Neuronal stem cell (in vitro differentiated cells): Measurements from ENCODE around the gene KLHL2.

ENCODE experiments used
- DNase-seq: peaks from one replicate; pipeline ENCODE4 v3.0.0-alpha.2; 2013; ENCODE audit warnings: low spot score
- H2AFZ ChIP-seq: one replicate; pipeline ENCODE4 v1.6.1; 2013; ENCODE audit warnings: mild to moderate bottlenecking, low read length, inconsistent platforms
- H2AK5ac ChIP-seq: 2 replicates; pipeline ENCODE4 v1.6.1; 2013; ENCODE audit warnings: low read depth, mild to moderate bottlenecking, inconsistent platforms, low read length, moderate library complexity, mixed read lengths
- H2BK120ac ChIP-seq: 2 replicates; pipeline ENCODE4 v1.6.1; 2013; ENCODE audit warnings: low read depth, mild to moderate bottlenecking, inconsistent platforms, low read length, moderate library complexity, mixed read lengths
- H2BK12ac ChIP-seq: one replicate; pipeline ENCODE4 v1.6.1; 2013; ENCODE audit warnings: low read length, inconsistent platforms
- H2BK15ac ChIP-seq: 2 replicates; pipeline ENCODE4 v1.6.1; 2013; ENCODE audit warnings: mild to moderate bottlenecking, low read length, inconsistent platforms, mixed read lengths
- H2BK5ac ChIP-seq: one replicate; pipeline ENCODE4 v1.6.1; 2013; ENCODE audit warnings: inconsistent platforms, mild to moderate bottlenecking, low read length, moderate library complexity
- H3K14ac ChIP-seq: one replicate; pipeline ENCODE4 v1.6.1; 2013; ENCODE audit warnings: low read length, inconsistent platforms
- H3K18ac ChIP-seq: 2 replicates; pipeline ENCODE4 v1.6.1; 2013; ENCODE audit warnings: low read length, inconsistent platforms
- H3K23ac ChIP-seq: 2 replicates; pipeline ENCODE4 v1.6.1; 2013; ENCODE audit warnings: low read depth, mild to moderate bottlenecking, mixed read lengths, low read length, inconsistent platforms; ENCODE audit not compliant: poor library complexity
- H3K27ac ChIP-seq: replicated peaks from 3 replicates; pipeline ENCODE4 v1.5.1; 2013; ENCODE audit warnings: low read length, inconsistent platforms
- H3K27me3 ChIP-seq, 3 experiments: 2 replicates each; pipeline ENCODE4 v1.6.1; 2013; ENCODE audit warnings: low read length in 3 of 3, mild to moderate bottlenecking in 2 of 3, inconsistent platforms in 1 of 3, low read depth in 1 of 3, mixed read lengths in 1 of 3, moderate library complexity in 1 of 3; ENCODE audit not compliant: control insufficient read depth in 3 of 3, insufficient read depth in 3 of 3
- H3K36me3 ChIP-seq, 2 donors: replicated peaks in 1 of 2; 2 replicates each; pipeline ENCODE4 v1.6.1; 2013; ENCODE audit warnings: low read length in 2 of 2; ENCODE audit not compliant: control insufficient read depth in 2 of 2, insufficient read depth in 2 of 2
- H3K4ac ChIP-seq: 2 replicates; pipeline ENCODE4 v1.6.1; 2013; ENCODE audit warnings: inconsistent platforms, mild to moderate bottlenecking, low read length, moderate library complexity
- H3K4me1 ChIP-seq, 2 donors: 1 replicate in 1 of 2; 2 replicates in 1 of 2; pipeline ENCODE4 v1.6.1; 2013; ENCODE audit warnings: low read length in 2 of 2, low read depth in 1 of 2; ENCODE audit not compliant: control insufficient read depth in 2 of 2, insufficient read depth in 1 of 2
- H3K4me2 ChIP-seq: one replicate; pipeline ENCODE4 v1.6.1; 2013; ENCODE audit warnings: mild to moderate bottlenecking, low read length, inconsistent platforms; ENCODE audit not compliant: insufficient read depth, poor library complexity, severe bottlenecking
- H3K4me3 ChIP-seq, 2 donors: 2 replicates each; pipeline ENCODE4 v1.5.1; 2013; ENCODE audit warnings: low read length in 2 of 2, mild to moderate bottlenecking in 2 of 2, inconsistent platforms in 1 of 2, moderate library complexity in 1 of 2
- H3K79me1 ChIP-seq: one replicate; pipeline ENCODE4 v1.6.1; 2013; ENCODE audit warnings: low read depth, mild to moderate bottlenecking, inconsistent platforms, low read length, moderate library complexity
- H3K9ac ChIP-seq: one replicate; pipeline ENCODE4 v1.6.1; 2013; ENCODE audit warnings: mild to moderate bottlenecking, low read depth, low read length, inconsistent platforms; ENCODE audit not compliant: poor library complexity
- H3K9me3 ChIP-seq, 2 donors: replicated peaks in 1 of 2; 2 replicates each; pipeline versions ENCODE3 to v1.6.1; 2013; ENCODE audit warnings: low read length in 2 of 2, mild to moderate bottlenecking in 2 of 2, inconsistent platforms in 1 of 2, low read depth in 1 of 2, mixed read lengths in 1 of 2, moderate library complexity in 1 of 2; ENCODE audit not compliant: control insufficient read depth in 2 of 2, insufficient read depth in 1 of 2
- H4K8ac ChIP-seq: one replicate; pipeline ENCODE4 v1.6.1; 2013; ENCODE audit warnings: low read depth, mild to moderate bottlenecking, inconsistent platforms, low read length, moderate library complexity
- H4K91ac ChIP-seq: one replicate; pipeline ENCODE4 v1.6.1; 2013; ENCODE audit warnings: low read length, low read depth, mild to moderate bottlenecking, inconsistent platforms; ENCODE audit not compliant: poor library complexity
- WGBS, 2 donors: extraction: QIAGEN DNeasy Blood & Tissue Kit; methylation state at CpG; one replicate each; pipeline ENCODE4 v1.1.7; 2013; ENCODE audit warnings: missing lambda C conversion rate in 2 of 2, mixed read lengths in 1 of 2; ENCODE audit not compliant: insufficient read length in 2 of 2, insufficient replicate concordance in 1 of 2; ENCODE audit errors: extremely low coverage in 2 of 2; 5-methylcytosine and 5-hydroxymethylcytosine counted together

The KLHL2 gene

GRCh38 chr4:165293061-165293460, 85.7 kb downstream of the KLHL2 start:
- no peak overlapping the region for H3K18ac ChIP-seq
- peaks cover 3 to 24% of the 10 kb centered on the region in 2 donors for H3K36me3 ChIP-seq
- no peaks in the 10 kb centered on the region for H3K79me1 ChIP-seq
- no CpG with 5 or more reads among the region's 6 CpGs for WGBS, 2 donors
- H4K8ac ChIP-seq = no peak overlapping the region
- H2BK15ac ChIP-seq = no peak overlapping the region
- no peak overlapping the region for H3K4me3 ChIP-seq
- no peak overlapping the region for H3K9ac ChIP-seq
- no peak overlapping the region for H2BK12ac ChIP-seq
- H2AFZ ChIP-seq = no peak overlapping the region
- DNase-seq = peak; percentile 26
- no peak overlapping the region for H3K4ac ChIP-seq
- H2BK5ac ChIP-seq = no peak overlapping the region
- no peak overlapping the region for H3K27ac ChIP-seq
- H3K14ac ChIP-seq = no peak overlapping the region
- no peak overlapping the region for H2BK120ac ChIP-seq
- no peaks in the 10 kb centered on the region for H3K27me3 ChIP-seq
- peaks cover 0 to 9% of the 10 kb centered on the region in 2 donors for H3K4me1 ChIP-seq
- no peak overlapping the region for H2AK5ac ChIP-seq
- no peak overlapping the region for H3K4me2 ChIP-seq
- H4K91ac ChIP-seq = no peak overlapping the region
- H3K23ac ChIP-seq = no peak overlapping the region
- H3K9me3 ChIP-seq = peaks cover 0 to 3% of the 10 kb centered on the region in 2 donors

- no peak overlapping the region for H2BK120ac ChIP-seq
- peaks cover 0 to 3% of the 10 kb centered on the region in 2 donors for H3K9me3 ChIP-seq
- no peak overlapping the region for H3K14ac ChIP-seq
- no peak overlapping the region for H3K23ac ChIP-seq
- H4K8ac ChIP-seq = no peak overlapping the region
- no peak overlapping the region for H3K4me2 ChIP-seq
- H2AFZ ChIP-seq = no peak overlapping the region
- DNase-seq = no peak
- H2BK15ac ChIP-seq = no peak overlapping the region
- H3K9ac ChIP-seq = no peak overlapping the region
- H2BK5ac ChIP-seq = no peak overlapping the region
- H3K4ac ChIP-seq = no peak overlapping the region
- H3K27ac ChIP-seq = no peak overlapping the region
- H3K18ac ChIP-seq = no peak overlapping the region
- H3K36me3 ChIP-seq = peaks cover 3 to 33% of the 10 kb centered on the region in 2 donors
- no peaks in the 10 kb centered on the region for H3K27me3 ChIP-seq
- no peak overlapping the region for H2AK5ac ChIP-seq
- H4K91ac ChIP-seq = no peak overlapping the region
- WGBS, 2 donors = no CpG with 5 or more reads among the region's 2 CpGs
- no peak overlapping the region for H3K4me3 ChIP-seq
- H3K4me1 ChIP-seq = peaks cover 0 to 9% of the 10 kb centered on the region in 2 donors
- no peaks in the 10 kb centered on the region for H3K79me1 ChIP-seq
- no peak overlapping the region for H2BK12ac ChIP-seq
These were observed 86.7 kb downstream of the KLHL2 start for GRCh38 chr4:165293927-165294649.

GRCh38 chr4:165294907-165295306, 87.5 kb downstream of the KLHL2 start:
- Histone ChIP-seq H4K8ac (no peak overlapping the region), H3K4ac (no peak overlapping the region), H3K14ac (no peak overlapping the region), H3K9ac (no peak overlapping the region), H3K23ac (no peak overlapping the region), H3K4me3 (no peak overlapping the region), H2BK12ac (no peak overlapping the region), H2AFZ (peak overlapping the region; percentile 58), H2BK5ac (no peak overlapping the region), H3K36me3 (peaks cover 5 to 41% of the 10 kb centered on the region in 2 donors), H4K91ac (no peak overlapping the region), H3K4me1 (peaks cover 0 to 9% of the 10 kb centered on the region in 2 donors), H3K27ac (no peak overlapping the region), H2BK15ac (no peak overlapping the region), H2AK5ac (no peak overlapping the region), H3K27me3 (no peaks in the 10 kb centered on the region), H2BK120ac (no peak overlapping the region), H3K79me1 (no peaks in the 10 kb centered on the region), H3K18ac (no peak overlapping the region), H3K9me3 (peaks cover 0 to 3% of the 10 kb centered on the region in 2 donors), H3K4me2 (no peak overlapping the region)
- no peak for DNase-seq
- no CpG with 5 or more reads among the region's 5 CpGs for WGBS, 2 donors

- no CpG with 5 or more reads among the region's 8 CpGs for WGBS, 2 donors
- H3K4me3 ChIP-seq = no peak overlapping the region
These were observed 90.3 kb downstream of the KLHL2 start for GRCh38 chr4:165297626-165298025.

More at GRCh38 chr4:165297626-165298025, 90.3 kb downstream of the KLHL2 start:
- no peak overlapping the region for H2BK120ac ChIP-seq
- H3K18ac ChIP-seq = no peak overlapping the region
- no peak overlapping the region for H2BK5ac ChIP-seq
- no peak overlapping the region for H2AFZ ChIP-seq
- H3K4me2 ChIP-seq = no peak overlapping the region
- no peaks in the 10 kb centered on the region for H3K27me3 ChIP-seq
- no peaks in the 10 kb centered on the region for H3K9me3 ChIP-seq
- no peak overlapping the region for H3K27ac ChIP-seq
- DNase-seq = no peak
- no peak overlapping the region for H3K23ac ChIP-seq
- H3K4ac ChIP-seq = no peak overlapping the region
- H3K36me3 ChIP-seq = peaks cover 8 to 50% of the 10 kb centered on the region in 2 donors
- H4K8ac ChIP-seq = no peak overlapping the region
- H2AK5ac ChIP-seq = no peak overlapping the region
- peaks cover 0 to 14% of the 10 kb centered on the region in 2 donors for H3K4me1 ChIP-seq
- H3K9ac ChIP-seq = no peak overlapping the region
- H3K14ac ChIP-seq = no peak overlapping the region
- no peak overlapping the region for H4K91ac ChIP-seq
- no peaks in the 10 kb centered on the region for H3K79me1 ChIP-seq
- H2BK12ac ChIP-seq = no peak overlapping the region
- H2BK15ac ChIP-seq = no peak overlapping the region
